Lower leg skin (tissue), 3 donors: ENCODE results near the gene MOB3A.

Experiments used
- CTCF ChIP-seq, 3 donors: fragments of 450-650 bp; IDR thresholded peaks; one replicate each; pipeline ENCODE4 v1.5.1; 2016; ENCODE audit warnings: antibody characterized with exemption in 3 of 3, mild to moderate bottlenecking in 3 of 3, moderate library complexity in 2 of 3
- POLR2A ChIP-seq, 2 donors: fragments of 450-650 bp; IDR thresholded peaks; one replicate each; pipeline ENCODE4 v1.6.1; 2016 to 2017; ENCODE audit warnings: antibody characterized with exemption in 2 of 2, mild to moderate bottlenecking in 1 of 2, moderate library complexity in 1 of 2

- no peak for TF ChIP-seq POLR2A (IDR thresholded peaks at IDR 0.05)
- TF ChIP-seq CTCF (IDR thresholded peaks at IDR 0.05): no peak
Measured at GRCh38 chr19:2034729-2035589, 61.2 kb downstream of the MOB3A start.
